ENCODE data around the gene PHF20. TPM values are rescaled to one million over a fixed set of nuclear protein-coding genes. Genes with fewer than 3 reads are reported as not detected.

Gene PHF20
- total and polyA plus RNA-seq, 2 of the 13 experiments (the other 11 are each of a cell fraction or from before 2014, with no cell fraction given) = 22.8 to 34.1 TPM

GRCh38 chr20:35840421-35840820 lies 68.6 kb downstream of the PHF20 start:
- Histone ChIP-seq H3K27ac (ENCODE audit: extremely low read length, insufficient read depth, low read length) (no peak overlapping the region), H3K79me2 (ENCODE audit: insufficient read depth, low read length) (no peaks in the 10 kb centered on the region), H3K4me1 (ENCODE audit: insufficient read depth, low read length) (no peaks in the 10 kb centered on the region), H3K9ac (ENCODE audit: insufficient read depth, low read depth, low read length) (no peak overlapping the region), H3K27me3 (ENCODE audit: control insufficient read depth in 1 of 2, insufficient read depth in 2 of 2, low read length in 2 of 2) (no peaks in the 10 kb centered on the region), H3K4me2 (ENCODE audit: low read depth, low read length) (no peak overlapping the region), H2AFZ (ENCODE audit: low read length) (no peak overlapping the region), H3K4me3 (replicated peaks in 1 of 3; ENCODE audit: insufficient read depth in 1 of 3, low read depth in 2 of 3, low read length in 3 of 3) (no peak overlapping the region), H3K36me3 (replicated peaks in 1 of 2; ENCODE audit: control insufficient read depth in 1 of 2, insufficient read depth in 2 of 2, low read length in 2 of 2) (peaks cover 10 to 20% of the 10 kb centered on the region in 2 experiments; a peak in 4 of 5 replicates), H3K9me3 (ENCODE audit: low read length) (peaks cover 6% of the 10 kb centered on the region), H4K20me1 (ENCODE audit: insufficient read depth, low read length) (no peaks in the 10 kb centered on the region)
- ChIA-PET POLR2A (no interaction called here), CTCF (ENCODE audit: low intra/inter-chr PET ratio, low total read pairs) (no interaction called here)
- in situ Hi-C loops (cut with HindIII; ENCODE audit: extremely low pct_ligation_motif_present, low pct_unique_long_range_greater_than_20kb) (no loop called here), intact Hi-C loops (cut with micrococcal nuclease; ENCODE audit: unreplicated experiment) (no loop called here)
- no peak for ATAC-seq
- 91% methylated on average over 2 of the region's 2 CpGs for WGBS (ENCODE audit: low lambda C conversion rate)
- FAIRE-seq = no peak
- DNase-seq (ENCODE audit: low spot score) = no peak
- no peak for TF ChIP-seq ZBTB1 (CRISPR knock-in tag; IDR thresholded peaks at IDR 0.05; ENCODE audit: borderline replicate concordance)
- TF ChIP-seq MYC (CRISPR knock-in tag; IDR thresholded peaks at IDR 0.05; ENCODE audit: borderline replicate concordance) = no peak
- no peak for TF ChIP-seq ZNF431 (CRISPR knock-in tag; IDR thresholded peaks at IDR 0.05; ENCODE audit: borderline replicate concordance, low read depth)
- no peak for TF ChIP-seq IRF2 (CRISPR knock-in tag; IDR thresholded peaks at IDR 0.05)
- TF ChIP-seq ZSCAN30 (CRISPR knock-in tag; IDR thresholded peaks at IDR 0.05) = no peak
- TF ChIP-seq ZNF773 (CRISPR knock-in tag; IDR thresholded peaks at IDR 0.05; ENCODE audit: borderline replicate concordance) = no peak
- no peak for TF ChIP-seq ZNF615 (CRISPR knock-in tag; IDR thresholded peaks at IDR 0.05; ENCODE audit: borderline replicate concordance)
- no peak for TF ChIP-seq LCORL (IDR thresholded peaks at IDR 0.05)
- no peak for TF ChIP-seq LCORL (CRISPR knock-in tag; IDR thresholded peaks at IDR 0.05)
- TF ChIP-seq HOXA5 (CRISPR knock-in tag; IDR thresholded peaks at IDR 0.05) = no peak
- no TSS peak for BruUV-seq (replicated peaks)

DNA sequence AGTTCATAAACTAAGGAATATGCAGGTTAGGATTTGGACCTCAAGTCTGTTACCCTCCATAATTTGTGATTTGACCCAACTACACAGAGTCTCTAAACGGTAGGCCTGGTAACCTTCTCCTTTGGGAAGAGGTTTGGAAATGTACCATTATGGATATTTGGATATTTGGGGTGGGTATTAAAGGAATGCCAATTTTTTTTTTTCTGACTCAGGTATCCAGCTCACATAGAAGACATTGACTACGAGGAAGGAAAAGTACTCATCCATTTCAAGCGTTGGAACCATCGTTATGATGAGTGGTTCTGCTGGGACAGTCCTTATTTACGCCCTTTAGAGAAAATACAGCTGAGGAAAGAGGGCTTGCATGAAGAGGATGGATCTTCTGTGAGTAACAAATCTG lies 70.5 kb downstream of the PHF20 start:
- WGBS (ENCODE audit: low lambda C conversion rate) = 97% methylated on average over 5 of the region's 5 CpGs
- no peak overlapping the region for H3K9ac ChIP-seq (ENCODE audit: insufficient read depth, low read depth, low read length)
- BruUV-seq (replicated peaks) = no TSS peak
- H3K27ac ChIP-seq (ENCODE audit: extremely low read length, insufficient read depth, low read length) = no peak overlapping the region
- FAIRE-seq = no peak
- H3K4me1 ChIP-seq (ENCODE audit: insufficient read depth, low read length) = no peaks in the 10 kb centered on the region
- ATAC-seq = no peak
- no peaks in the 10 kb centered on the region for H3K79me2 ChIP-seq (ENCODE audit: insufficient read depth, low read length)
- no peak for DNase-seq (ENCODE audit: low spot score)
- TF ChIP-seq ZMAT3 (CRISPR knock-in tag; conservative IDR thresholded peaks at IDR 0.05) = no peak
- no peak for TF ChIP-seq ZNF235 (CRISPR knock-in tag; IDR thresholded peaks at IDR 0.05; ENCODE audit: borderline replicate concordance)
- no peak for TF ChIP-seq ZZZ3 (CRISPR knock-in tag; IDR thresholded peaks at IDR 0.05; ENCODE audit: borderline replicate concordance)
- TF ChIP-seq ZFP1 (CRISPR knock-in tag; IDR thresholded peaks at IDR 0.05) = peak; percentile 90; the same call in 1 of the 2 replicates
- TF ChIP-seq FOXM1 (CRISPR knock-in tag; IDR thresholded peaks at IDR 0.05) = no peak
- TF ChIP-seq ZNF589 (CRISPR knock-in tag; conservative IDR thresholded peaks at IDR 0.05) = no peak
- TF ChIP-seq, protein P1, sequence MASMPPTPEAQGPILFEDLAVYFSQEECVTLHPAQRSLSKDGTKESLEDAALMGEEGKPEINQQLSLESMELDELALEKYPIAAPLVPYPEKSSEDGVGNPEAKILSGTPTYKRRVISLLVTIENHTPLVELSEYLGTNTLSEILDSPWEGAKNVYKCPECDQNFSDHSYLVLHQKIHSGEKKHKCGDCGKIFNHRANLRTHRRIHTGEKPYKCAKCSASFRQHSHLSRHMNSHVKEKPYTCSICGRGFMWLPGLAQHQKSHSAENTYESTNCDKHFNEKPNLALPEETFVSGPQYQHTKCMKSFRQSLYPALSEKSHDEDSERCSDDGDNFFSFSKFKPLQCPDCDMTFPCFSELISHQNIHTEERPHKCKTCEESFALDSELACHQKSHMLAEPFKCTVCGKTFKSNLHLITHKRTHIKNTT (CRISPR knock-in tag; IDR thresholded peaks at IDR 0.05) = no peak
- in situ Hi-C loops (cut with HindIII; ENCODE audit: extremely low pct_ligation_motif_present, low pct_unique_long_range_greater_than_20kb) (no loop called here), intact Hi-C loops (cut with micrococcal nuclease; ENCODE audit: unreplicated experiment) (no loop called here)
- no peak overlapping the region for H3K4me2 ChIP-seq (ENCODE audit: low read depth, low read length)
- ChIA-PET CTCF (ENCODE audit: low intra/inter-chr PET ratio, low total read pairs) (no interaction called here), POLR2A (interaction anchor here (3.0 kb wide), 1 partner anchor 99 kb away, joined by 9 read pairs; the partner anchor contains the start of gene RBM39)
- no peaks in the 10 kb centered on the region for H4K20me1 ChIP-seq (ENCODE audit: insufficient read depth, low read length)
- peaks cover 12 to 29% of the 10 kb centered on the region in 2 experiments; a peak in 4 of 5 replicates for H3K36me3 ChIP-seq (replicated peaks in 1 of 2; ENCODE audit: control insufficient read depth in 1 of 2, insufficient read depth in 2 of 2, low read length in 2 of 2)
- H3K4me3 ChIP-seq (replicated peaks in 1 of 3; ENCODE audit: insufficient read depth in 1 of 3, low read depth in 2 of 3, low read length in 3 of 3) = no peak overlapping the region
- no peaks in the 10 kb centered on the region for H3K27me3 ChIP-seq (ENCODE audit: control insufficient read depth in 1 of 2, insufficient read depth in 2 of 2, low read length in 2 of 2)
- H2AFZ ChIP-seq (ENCODE audit: low read length) = no peak overlapping the region
- peaks cover 6% of the 10 kb centered on the region for H3K9me3 ChIP-seq (ENCODE audit: low read length)
